GDM1 (cell line): ENCODE results near the gene F2RL3.
"Not testable (repeated sequence)": the region's sequence is repeated elsewhere in the genome, so short reads cannot be mapped to it uniquely, and the experiment has no call there.

Experiments
- DNase-seq: peaks from one replicate; lab custom pipeline; 2025; lab: John Stamatoyannopoulos, UW

The F2RL3 gene

DNA sequence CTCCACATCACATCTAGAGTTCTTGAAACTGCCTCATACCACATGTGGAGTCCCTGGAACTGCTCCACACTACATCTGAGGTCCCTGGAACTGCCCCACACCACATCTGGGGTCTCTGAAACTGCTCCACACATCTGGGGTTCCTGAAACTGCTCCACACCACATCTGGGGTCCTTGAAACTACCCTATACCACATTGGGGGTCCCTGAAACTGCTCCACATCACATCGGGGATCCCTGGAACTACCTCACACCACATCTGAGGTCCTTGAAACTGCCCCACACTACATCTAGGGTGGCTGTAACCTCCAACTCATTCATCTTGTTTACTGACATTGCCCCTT, 33.8 kb downstream of the F2RL3 start:
- DNase-seq, result no peak

GRCh38 chr19:16922949-16923348, 34.1 kb downstream of the F2RL3 start:
- no peak for DNase-seq

DNA sequence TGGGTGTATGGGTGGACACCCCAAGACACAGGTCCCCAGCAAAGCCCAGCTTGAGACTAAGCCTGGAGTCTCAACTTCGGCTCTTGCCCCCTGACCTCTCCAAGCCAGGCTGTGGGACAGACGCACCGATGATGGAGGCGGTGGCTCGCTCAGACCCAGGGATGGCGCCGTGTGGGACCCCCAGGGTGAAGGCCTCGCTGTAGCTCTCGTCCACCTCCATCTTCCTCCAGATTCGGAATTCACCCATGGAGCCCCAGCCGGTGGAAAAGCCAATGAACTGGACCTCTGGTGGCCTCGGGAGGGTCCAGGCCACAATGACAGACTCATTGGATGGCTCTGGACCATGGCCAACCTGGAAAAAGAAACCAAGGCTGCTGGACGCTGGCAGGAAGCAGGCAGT, 39.1 kb downstream of the F2RL3 start:
- DNase-seq, result no peak

DNA sequence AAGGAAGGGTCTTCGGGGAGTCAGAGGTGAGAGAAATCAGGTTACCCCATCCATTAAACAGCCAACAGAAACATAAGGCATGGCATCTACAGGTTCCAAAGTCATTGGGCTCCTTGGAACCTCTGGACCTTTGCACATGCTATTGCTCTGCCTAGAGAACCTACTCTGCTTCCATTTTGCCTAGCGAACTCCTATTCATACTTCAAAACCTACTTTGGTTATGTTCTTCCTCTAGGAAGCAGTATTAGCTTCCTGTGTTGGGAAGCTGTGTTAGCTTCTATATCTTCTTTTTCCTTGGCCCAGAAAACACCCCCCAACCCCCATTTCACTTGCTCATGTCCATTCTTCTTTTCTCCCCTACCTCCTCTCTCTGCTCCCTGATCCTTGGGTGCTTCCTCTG, 39.6 kb downstream of the F2RL3 start:
- DNase-seq, result no peak

GRCh38 chr19:16928916-16929315, 40.1 kb downstream of the F2RL3 start:
- DNase-seq, result no peak

DNA sequence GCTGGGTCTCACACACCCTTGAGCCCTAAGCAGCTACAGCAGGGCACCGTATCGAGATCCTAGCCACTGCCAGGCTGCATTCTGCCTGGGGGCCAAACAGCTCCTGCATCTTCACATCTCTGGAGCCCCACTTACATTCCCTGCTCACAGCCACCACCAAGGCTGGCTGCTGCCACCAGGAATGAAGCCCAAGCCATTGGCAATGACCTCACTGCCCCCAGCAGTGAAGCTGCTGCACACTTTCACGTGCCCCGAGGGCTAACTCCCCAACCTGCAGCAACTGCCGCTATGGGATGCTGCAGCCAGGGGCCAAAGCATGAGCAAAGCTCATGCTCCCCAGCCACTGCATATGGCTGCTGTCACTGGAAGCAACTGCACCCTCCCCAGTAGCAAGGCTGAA, 42.0 kb downstream of the F2RL3 start:
- no peak for DNase-seq

DNA sequence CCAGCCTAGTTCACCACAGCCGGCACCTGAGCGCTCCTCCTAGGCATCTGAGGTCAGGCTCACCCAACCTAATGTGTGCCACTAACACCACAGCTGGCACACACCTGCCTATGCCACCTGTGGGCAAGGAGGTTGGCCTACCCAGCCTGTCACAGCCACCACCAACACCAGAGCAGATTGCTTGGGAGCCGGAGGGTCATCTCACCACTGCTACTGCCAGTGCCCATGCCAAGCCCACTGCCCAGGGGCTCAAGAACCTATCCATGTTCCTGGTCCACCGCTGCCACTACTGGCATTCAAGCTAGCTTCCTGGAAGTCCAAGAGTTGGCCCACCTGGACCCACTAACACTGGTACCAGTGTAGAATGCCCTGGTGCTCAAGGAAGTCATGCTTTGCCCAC, 42.5 kb downstream of the F2RL3 start:
- no peak for DNase-seq

- no peak for DNase-seq
Observed at GRCh38 chr19:16934489-16934888, 45.7 kb downstream of the F2RL3 start.

DNA sequence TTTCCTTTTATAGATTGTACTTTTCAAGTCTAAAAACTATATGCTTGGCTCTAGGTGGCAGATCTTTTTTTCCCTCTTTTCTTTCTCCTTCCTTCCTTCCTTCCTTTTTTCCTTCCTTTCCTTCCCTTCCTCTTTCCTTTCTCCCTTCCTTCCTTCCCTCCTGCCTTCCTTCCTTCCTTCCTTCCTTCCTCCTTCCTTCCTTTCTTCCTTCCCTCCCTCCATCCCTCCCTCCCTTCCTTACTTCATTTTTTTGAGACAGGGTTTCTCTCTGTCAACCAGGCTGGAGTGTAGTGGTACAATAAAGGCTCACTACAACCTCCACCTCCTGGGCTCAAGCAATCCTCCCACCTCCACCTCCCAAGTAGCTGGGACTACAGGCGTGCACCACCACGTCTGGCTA, 48.1 kb downstream of the F2RL3 start:
- DNase-seq, result no peak

- DNase-seq, result not testable (repeated sequence)
Observed at GRCh38 chr19:16937796-16938195, 49.0 kb downstream of the F2RL3 start.

- DNase-seq, result no peak
Observed at GRCh38 chr19:16938211-16938610, 49.4 kb downstream of the F2RL3 start.

GRCh38 chr19:16940063-16940462, 51.3 kb downstream of the F2RL3 start:
- not testable (repeated sequence) for DNase-seq

GRCh38 chr19:16940626-16941025, 51.8 kb downstream of the F2RL3 start:
- no peak for DNase-seq
